Central memory CD8-positive, alpha-beta T cell (primary cell): ENCODE measurements around the gene SSTR3.
"Not testable (repeated sequence)": the region's sequence is repeated elsewhere in the genome, so short reads cannot be mapped to it uniquely, and the experiment has no call there.

Source experiments
- ATAC-seq: fragments of 150-1000 bp; cut with Tn5 transposase; replicated peaks from 2 replicates; pipeline ENCODE4 v1.10.0; 2022; ENCODE audit warnings: mild to moderate bottlenecking, moderate FRiP score, moderate number of reproducible peaks; ENCODE audit not compliant: poor library complexity, severe bottlenecking; ENCODE audit errors: extremely low read depth
- DNase-seq, 2 donors: peaks; one replicate each; pipeline ENCODE4 v3.0.0; 2021; ENCODE audit warnings: low spot score in 2 of 2
- H3K27ac Mint-ChIP-seq: one replicate; pipeline ENCODE4 v1.8.0; 2022; ENCODE audit warnings: low read depth, mild to moderate bottlenecking, moderate library complexity, mixed read lengths
- H3K27me3 Mint-ChIP-seq: one replicate; pipeline ENCODE4 v1.8.0; 2022; ENCODE audit warnings: mixed read lengths
- H3K36me3 Mint-ChIP-seq: one replicate; pipeline ENCODE4 v1.8.0; 2022; ENCODE audit warnings: mild to moderate bottlenecking, moderate library complexity, mixed read lengths; ENCODE audit not compliant: insufficient read depth
- H3K4me1 Mint-ChIP-seq: one replicate; pipeline ENCODE4 v1.8.0; 2022; ENCODE audit warnings: mixed read lengths
- H3K4me3 Mint-ChIP-seq: one replicate; pipeline ENCODE4 v1.8.0; 2022; ENCODE audit warnings: mild to moderate bottlenecking, moderate library complexity, mixed read lengths
- H3K9me3 Mint-ChIP-seq: one replicate; pipeline ENCODE4 v1.8.0; 2022; ENCODE audit warnings: mixed read lengths

Gene SSTR3

GRCh38 chr22:37209140-37209845 is 3.0 kb downstream of the SSTR3 start:
- no peak overlapping the region for H3K4me3 Mint-ChIP-seq

GRCh38 chr22:37208401-37209139 is 3.7 kb downstream of the SSTR3 start:
- H3K36me3 Mint-ChIP-seq, result peaks cover 2% of the 10 kb centered on the region
- DNase-seq (no peak), ATAC-seq (no peak)
- peaks cover 8% of the 10 kb centered on the region for H3K4me1 Mint-ChIP-seq
- H3K9me3 Mint-ChIP-seq, result no peaks in the 10 kb centered on the region
- peak overlapping the region; percentile 62 for H3K27ac Mint-ChIP-seq
- no peak overlapping the region for H3K4me3 Mint-ChIP-seq
- no peaks in the 10 kb centered on the region for H3K27me3 Mint-ChIP-seq

More at GRCh38 chr22:37209140-37209845, 3.0 kb downstream of the SSTR3 start:
- peak overlapping the region; percentile 62 for H3K27ac Mint-ChIP-seq
- H3K9me3 Mint-ChIP-seq, result no peaks in the 10 kb centered on the region
- peaks cover 15% of the 10 kb centered on the region for H3K4me1 Mint-ChIP-seq
- H3K27me3 Mint-ChIP-seq, result no peaks in the 10 kb centered on the region
- no peak for ATAC-seq
- no peak for DNase-seq
- H3K36me3 Mint-ChIP-seq, result peaks cover 2% of the 10 kb centered on the region

- H3K4me1 Mint-ChIP-seq, result peaks cover 10% of the 10 kb centered on the region
- ATAC-seq (no peak), DNase-seq (no peak)
- H3K27ac Mint-ChIP-seq, result no peak overlapping the region
- H3K9me3 Mint-ChIP-seq, result no peaks in the 10 kb centered on the region
- H3K4me3 Mint-ChIP-seq, result no peak overlapping the region
- H3K36me3 Mint-ChIP-seq, result peaks cover 2% of the 10 kb centered on the region
- H3K27me3 Mint-ChIP-seq, result no peaks in the 10 kb centered on the region
These were observed 4.3 kb downstream of the SSTR3 start for GRCh38 chr22:37207981-37208380.

GRCh38 chr22:37206841-37207821 is 5.1 kb downstream of the SSTR3 start:
- H3K4me1 Mint-ChIP-seq, result peaks cover 12% of the 10 kb centered on the region
- H3K9me3 Mint-ChIP-seq, result no peaks in the 10 kb centered on the region
- no peak overlapping the region for H3K27ac Mint-ChIP-seq
- H3K27me3 Mint-ChIP-seq, result no peaks in the 10 kb centered on the region
- H3K36me3 Mint-ChIP-seq, result peaks cover 2% of the 10 kb centered on the region
- H3K4me3 Mint-ChIP-seq, result no peak overlapping the region
- ATAC-seq (no peak), DNase-seq (no peak)

- peaks cover 12% of the 10 kb centered on the region for H3K4me1 Mint-ChIP-seq
- no peaks in the 10 kb centered on the region for H3K9me3 Mint-ChIP-seq
- no peak overlapping the region for H3K4me3 Mint-ChIP-seq
- H3K27me3 Mint-ChIP-seq, result no peaks in the 10 kb centered on the region
- peaks cover 2% of the 10 kb centered on the region for H3K36me3 Mint-ChIP-seq
- no peak overlapping the region for H3K27ac Mint-ChIP-seq
- no peak for ATAC-seq
- DNase-seq, result no peak
These were observed 6.0 kb downstream of the SSTR3 start for GRCh38 chr22:37206118-37206840.

GRCh38 chr22:37205046-37205445 is 7.2 kb downstream of the SSTR3 start:
- no peak overlapping the region for H3K4me3 Mint-ChIP-seq
- peaks cover 12% of the 10 kb centered on the region for H3K4me1 Mint-ChIP-seq
- H3K36me3 Mint-ChIP-seq, result peaks cover 2% of the 10 kb centered on the region
- no peak for ATAC-seq
- H3K9me3 Mint-ChIP-seq, result no peaks in the 10 kb centered on the region
- H3K27ac Mint-ChIP-seq, result no peak overlapping the region
- no peak for DNase-seq
- no peaks in the 10 kb centered on the region for H3K27me3 Mint-ChIP-seq

- no peak for ATAC-seq
- Mint-ChIP-seq H3K4me1 (peaks cover 14% of the 10 kb centered on the region), H3K27ac (no peak overlapping the region), H3K27me3 (no peaks in the 10 kb centered on the region), H3K4me3 (no peak overlapping the region), H3K36me3 (peaks cover 4% of the 10 kb centered on the region), H3K9me3 (no peaks in the 10 kb centered on the region)
- DNase-seq, result no peak
These were observed 8.1 kb downstream of the SSTR3 start for GRCh38 chr22:37204045-37204655.

- ATAC-seq (no peak), DNase-seq (no peak)
- Mint-ChIP-seq H3K36me3 (peaks cover 5% of the 10 kb centered on the region), H3K27me3 (no peaks in the 10 kb centered on the region), H3K27ac (no peak overlapping the region), H3K4me3 (no peak overlapping the region), H3K4me1 (peaks cover 12% of the 10 kb centered on the region), H3K9me3 (no peaks in the 10 kb centered on the region)
These were observed 8.8 kb downstream of the SSTR3 start for GRCh38 chr22:37203354-37204044.

GRCh38 chr22:37202716-37203115 is 9.6 kb downstream of the SSTR3 start:
- ATAC-seq (no peak), DNase-seq (no peak)
- peaks cover 5% of the 10 kb centered on the region for H3K36me3 Mint-ChIP-seq
- H3K4me1 Mint-ChIP-seq, result peaks cover 18% of the 10 kb centered on the region
- H3K4me3 Mint-ChIP-seq, result no peak overlapping the region
- no peaks in the 10 kb centered on the region for H3K9me3 Mint-ChIP-seq
- no peaks in the 10 kb centered on the region for H3K27me3 Mint-ChIP-seq
- no peak overlapping the region for H3K27ac Mint-ChIP-seq

- peaks cover 25% of the 10 kb centered on the region for H3K4me1 Mint-ChIP-seq
- no peak overlapping the region for H3K27ac Mint-ChIP-seq
- H3K27me3 Mint-ChIP-seq, result no peaks in the 10 kb centered on the region
- DNase-seq, result no peak
- H3K4me3 Mint-ChIP-seq, result no peak overlapping the region
- H3K9me3 Mint-ChIP-seq, result no peaks in the 10 kb centered on the region
- peaks cover 3% of the 10 kb centered on the region for H3K36me3 Mint-ChIP-seq
- ATAC-seq, result no peak
These were observed 10.2 kb downstream of the SSTR3 start for GRCh38 chr22:37202001-37202555.

- ATAC-seq, H3K27me3 Mint-ChIP-seq, H3K9me3 Mint-ChIP-seq, H3K36me3 Mint-ChIP-seq, DNase-seq, H3K4me3 Mint-ChIP-seq, H3K27ac Mint-ChIP-seq: not testable (repeated sequence)
- peaks cover 28% of the 10 kb centered on the region for H3K4me1 Mint-ChIP-seq
These were observed 10.8 kb downstream of the SSTR3 start for GRCh38 chr22:37201443-37201820.
